Measurements from ENCODE around the gene MRM2.

The MRM2 gene

DNA sequence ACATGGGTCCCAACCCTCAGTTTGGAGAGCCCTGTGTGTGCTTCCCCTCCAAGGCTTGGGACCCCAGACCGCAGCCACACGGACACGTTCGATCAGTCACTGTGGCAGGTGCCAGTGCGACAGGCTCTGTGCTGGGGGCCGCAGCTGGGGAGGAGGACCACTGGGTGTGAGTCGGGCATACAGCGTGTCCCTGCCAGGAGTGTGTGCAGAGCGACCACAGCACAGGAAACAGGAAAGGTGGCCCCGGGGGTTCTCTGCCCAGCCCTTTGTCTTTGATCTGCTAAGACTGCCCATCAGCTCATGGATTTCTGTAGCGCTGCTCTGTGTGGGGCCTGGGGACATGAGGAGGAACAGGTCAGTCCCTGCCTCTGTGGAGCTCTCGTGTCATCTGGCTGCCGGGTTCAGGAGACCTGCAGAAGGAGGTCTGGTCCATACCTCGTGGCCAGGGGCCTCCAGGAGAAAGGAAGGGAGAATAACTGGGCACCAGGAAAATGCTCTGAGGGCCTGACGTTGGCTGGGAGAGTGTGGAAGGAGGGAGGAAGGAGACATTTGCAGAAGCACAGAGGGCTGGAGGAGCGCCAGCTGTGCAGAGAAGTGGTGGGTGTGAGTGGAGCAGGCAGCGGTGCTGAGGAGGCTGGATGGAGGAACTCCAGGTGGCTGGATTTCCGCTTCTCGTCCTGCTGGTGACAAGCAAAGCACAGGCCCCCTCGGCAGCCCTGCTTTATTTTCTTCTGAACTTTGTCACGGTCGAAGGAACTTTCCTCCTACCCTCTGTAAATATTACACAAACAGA lies 4.1 kb upstream of the MRM2 start:
- ATAC-seq = no peak

DNA sequence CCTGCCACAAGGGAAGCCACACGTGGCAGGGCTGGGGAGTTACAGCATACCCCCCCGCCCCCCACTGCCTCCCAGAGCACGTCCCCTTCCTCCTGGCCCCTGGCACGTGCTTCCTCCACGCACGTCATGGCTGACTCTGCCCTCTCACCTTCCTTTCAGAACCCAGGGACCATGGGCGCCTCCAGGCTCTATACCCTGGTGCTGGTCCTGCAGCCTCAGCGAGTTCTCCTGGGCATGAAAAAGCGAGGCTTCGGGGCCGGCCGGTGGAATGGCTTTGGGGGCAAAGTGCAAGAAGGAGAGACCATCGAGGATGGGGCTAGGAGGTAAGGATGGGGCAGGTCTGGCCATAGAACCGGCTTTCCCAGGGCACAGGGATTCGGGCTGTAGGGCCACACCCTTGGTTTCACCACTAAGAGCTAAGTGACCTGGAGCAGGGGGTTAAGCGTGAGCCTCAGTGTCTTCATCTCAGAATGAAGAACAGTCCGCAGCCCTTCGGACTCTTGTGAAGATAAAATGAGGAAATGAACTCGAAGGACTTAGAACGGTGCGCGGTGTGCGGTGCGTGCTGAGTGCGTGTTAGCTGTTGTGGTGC lies 2.5 kb upstream of the MRM2 start:
- ATAC-seq = no peak

DNA sequence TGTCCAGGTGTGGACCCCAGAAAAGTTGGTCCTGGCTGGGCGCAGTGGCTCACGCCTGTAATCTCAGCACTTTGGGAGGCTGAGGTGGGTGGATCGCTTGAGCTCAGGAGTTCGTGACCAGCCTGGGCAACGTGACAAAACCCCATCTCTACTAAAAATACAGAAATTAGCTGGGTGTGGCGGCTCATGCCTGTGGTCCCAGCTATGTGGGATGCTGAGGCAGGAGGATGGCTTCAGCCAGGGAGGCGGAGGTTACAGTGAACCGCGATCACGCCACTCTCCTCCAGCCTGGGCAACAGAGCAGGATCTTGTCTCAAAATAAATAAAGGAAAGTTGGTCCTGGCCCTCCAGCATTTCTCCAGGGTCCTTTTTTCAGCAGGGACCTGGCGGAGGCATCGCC lies 1.5 kb upstream of the MRM2 start:
- no peak for ATAC-seq

DNA sequence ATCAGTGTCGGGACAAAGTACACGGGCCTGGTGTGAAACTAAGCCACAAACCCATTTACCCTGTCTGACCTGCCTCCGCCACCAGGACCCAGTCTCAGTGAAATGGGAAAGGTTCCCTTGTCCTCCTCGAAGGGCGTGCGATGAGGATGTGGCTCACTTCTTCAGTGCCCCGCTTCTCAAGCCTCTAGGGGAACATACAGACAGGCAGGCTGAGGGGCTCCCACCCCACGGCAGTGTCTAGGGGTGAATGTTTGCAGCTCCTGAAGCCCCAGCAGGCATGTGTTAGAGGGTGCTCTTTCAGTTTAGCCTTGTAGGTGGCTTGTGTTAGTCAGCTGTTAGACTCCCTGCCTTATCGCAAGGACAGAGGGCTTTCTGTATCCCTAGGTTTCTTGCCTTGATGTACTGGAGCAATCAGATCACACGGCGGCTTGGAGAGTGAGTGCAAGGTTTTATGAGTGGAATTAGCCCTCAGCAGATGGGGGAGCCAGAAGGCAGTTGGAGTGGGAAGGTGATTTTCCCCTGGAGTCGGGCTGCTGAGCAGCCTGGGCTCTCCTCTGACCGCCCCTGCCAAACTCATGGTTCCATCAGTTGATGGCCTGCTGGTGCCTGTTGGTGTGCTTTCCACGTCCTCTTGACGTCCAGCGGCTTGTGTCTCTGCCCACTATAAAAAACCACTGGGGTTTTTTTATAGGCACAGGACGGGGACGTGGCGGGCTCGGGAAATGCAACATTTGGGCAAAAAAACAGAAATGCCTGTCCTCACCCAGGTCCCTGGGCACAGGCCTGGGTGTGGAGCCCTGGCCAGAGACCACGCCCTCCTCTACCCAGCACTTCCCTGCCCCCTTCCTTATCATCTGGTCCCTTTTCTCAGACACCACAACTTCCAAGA lies 780 bp upstream of the MRM2 start:
- peak; percentile 25 to 33 for ATAC-seq

DNA sequence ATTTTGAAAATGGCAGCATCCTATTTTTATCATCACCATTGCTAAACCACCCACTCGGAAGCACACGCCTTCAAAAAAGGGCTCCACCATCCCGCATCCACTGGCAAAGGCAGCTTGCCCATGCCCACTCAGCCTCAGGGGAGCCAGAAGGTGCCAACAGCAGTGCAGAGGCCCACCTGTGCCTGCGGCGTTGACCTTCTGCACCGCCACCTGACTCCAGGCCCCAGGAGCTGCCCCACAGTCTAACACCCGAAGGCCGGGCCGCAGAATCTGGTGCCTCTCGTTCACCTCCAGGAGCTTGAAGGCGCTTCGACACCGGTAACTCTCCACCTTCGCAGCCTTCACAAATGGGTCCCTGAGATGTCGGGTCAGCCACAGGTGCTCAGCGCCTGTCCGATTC lies 2.8 kb downstream of the MRM2 start:
- no peak for ATAC-seq

DNA sequence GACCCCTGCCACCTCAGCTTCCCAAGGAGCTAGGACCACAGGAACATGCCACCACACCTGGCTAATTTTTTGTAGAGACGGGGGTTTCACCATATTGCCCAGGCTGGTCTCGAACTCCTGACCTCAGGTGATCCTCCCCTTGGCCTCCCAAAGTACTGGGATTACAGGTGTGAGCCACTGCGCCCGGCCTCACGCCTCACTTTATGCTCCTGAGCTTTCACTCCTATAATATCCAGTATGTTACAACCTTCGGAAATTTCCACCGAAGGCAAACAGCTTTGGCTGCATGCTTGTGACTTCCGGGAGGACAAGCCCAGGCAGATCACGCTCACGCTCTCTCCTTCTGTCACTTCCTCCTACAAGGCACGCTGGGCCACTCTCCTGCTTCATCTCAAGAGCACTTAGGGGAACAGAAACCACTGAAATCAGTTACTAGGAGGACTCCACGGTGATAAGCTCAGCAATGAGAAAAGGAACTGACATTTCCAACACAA lies 4.8 kb downstream of the MRM2 start:
- ATAC-seq = no peak

DNA sequence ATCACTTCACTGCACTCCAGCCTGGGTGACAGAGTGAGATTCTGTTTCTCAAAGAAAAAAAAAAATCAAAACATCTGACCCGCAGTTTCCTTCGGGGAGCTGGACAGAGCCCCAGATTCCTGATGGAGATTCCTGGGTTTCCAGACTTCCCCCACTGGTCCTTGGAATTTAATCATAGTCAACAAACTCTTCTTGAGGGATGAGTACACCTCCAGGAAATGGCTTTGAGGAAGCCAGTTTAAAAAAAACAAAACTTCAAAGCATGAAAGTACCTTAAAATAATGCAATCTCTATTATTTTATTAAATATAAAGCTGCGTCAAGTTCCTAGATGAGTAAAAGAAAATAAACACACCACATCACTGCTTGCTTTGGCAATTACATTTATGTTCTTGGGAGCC lies 8.1 kb downstream of the MRM2 start:
- no peak for ATAC-seq

DNA sequence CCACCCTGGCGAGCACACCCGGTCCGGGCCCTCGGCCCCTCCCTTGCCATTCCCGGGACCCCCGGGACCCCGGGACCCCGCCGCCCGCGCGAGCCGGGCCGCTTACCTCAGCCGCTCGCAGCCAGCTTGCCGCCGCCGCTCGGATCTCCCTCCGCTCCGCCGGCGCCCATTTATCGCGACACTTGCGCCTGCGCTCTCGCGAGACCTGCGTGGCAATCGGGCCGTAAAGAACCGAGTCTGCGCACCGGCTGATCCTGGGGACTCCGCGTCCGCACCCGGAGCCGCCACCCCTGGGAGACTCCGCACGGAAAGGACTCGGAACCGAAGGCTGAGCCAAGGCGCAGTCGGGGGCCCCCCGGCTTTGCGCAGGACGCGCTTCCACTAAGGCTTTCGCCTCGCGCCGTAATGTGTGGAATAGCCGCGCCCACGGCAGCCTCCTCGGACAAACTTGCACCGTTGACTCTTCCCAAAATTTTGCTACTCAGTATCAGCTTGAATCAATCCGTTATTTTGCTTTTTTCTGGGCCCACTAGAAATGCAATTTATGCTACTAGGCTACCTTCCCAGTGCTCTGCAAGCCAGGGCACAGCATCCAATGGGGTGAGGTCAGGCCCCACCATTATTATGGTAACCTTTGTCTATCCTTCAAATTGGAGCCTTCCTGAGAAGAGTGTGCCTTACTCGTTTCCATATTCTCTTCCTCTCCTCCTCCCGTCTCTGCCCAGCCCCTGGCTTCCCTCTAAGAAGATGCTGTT lies 9.1 kb downstream of the MRM2 start, which contains the start of gene MAD1L1:
Gene MAD1L1 (minus strand): TSS at position 180 of the 755 bp plus-strand sequence. CDS start 2,812 bp downstream, outside the sequence.
- ATAC-seq = peak; percentile 87 to 90

DNA sequence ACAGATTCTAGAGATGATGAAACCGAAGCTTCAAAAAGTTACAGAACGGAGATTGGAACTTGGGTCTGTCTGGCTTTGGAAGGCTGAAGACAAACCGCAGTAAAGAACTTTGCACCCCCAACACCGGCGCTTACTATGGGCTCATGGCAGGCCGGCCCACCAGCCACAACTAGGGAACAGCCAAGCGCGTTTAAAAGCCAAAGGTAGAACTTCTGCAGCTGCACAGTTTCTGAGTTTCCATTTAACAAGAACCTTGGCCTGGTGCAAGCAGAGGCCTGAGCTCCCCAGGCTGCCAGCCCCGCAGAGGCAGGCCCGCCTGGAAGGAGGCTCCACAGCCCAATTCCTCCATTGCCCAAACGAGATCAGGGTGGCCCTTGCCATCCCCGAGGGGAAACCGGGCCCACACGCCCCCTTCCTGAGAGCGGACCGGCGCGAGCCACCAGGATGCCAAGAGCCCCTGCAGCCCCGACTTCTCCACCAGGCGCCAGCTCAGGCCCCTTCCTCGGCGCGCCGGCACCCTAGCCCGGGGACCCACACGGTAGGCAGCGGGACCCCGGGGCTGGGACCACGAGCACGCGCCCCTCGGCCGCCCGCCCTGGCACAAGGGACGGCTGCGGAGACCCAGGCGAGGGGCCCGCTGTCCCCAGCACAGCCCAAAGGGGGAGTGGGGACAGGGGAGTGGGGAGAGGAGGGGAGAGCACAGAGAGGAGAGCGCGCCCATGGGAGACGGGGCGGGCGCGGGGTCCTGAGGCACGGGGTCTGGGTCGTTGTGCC lies 9.8 kb downstream of the MRM2 start:
- ATAC-seq = peak; percentile 61

DNA sequence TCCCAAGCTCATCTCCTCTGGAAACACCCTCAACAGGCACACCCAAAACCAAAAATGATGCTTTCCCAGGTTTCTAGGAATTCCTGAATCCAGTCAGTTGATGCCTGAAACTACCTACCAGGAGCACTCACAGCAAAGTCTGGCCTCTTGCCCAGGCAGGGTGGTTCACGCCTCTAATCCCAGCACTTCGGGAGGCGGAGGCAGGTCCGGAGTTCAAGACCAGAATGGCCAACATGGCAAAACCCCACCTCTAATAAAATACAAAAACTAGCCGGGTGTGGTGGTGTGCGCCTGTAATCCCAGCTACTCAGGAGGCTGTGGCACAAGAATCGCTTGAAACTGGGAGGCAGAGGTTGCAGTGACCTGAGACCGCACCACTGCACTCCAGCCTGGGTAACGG lies 11.1 kb downstream of the MRM2 start:
- no peak for ATAC-seq

DNA sequence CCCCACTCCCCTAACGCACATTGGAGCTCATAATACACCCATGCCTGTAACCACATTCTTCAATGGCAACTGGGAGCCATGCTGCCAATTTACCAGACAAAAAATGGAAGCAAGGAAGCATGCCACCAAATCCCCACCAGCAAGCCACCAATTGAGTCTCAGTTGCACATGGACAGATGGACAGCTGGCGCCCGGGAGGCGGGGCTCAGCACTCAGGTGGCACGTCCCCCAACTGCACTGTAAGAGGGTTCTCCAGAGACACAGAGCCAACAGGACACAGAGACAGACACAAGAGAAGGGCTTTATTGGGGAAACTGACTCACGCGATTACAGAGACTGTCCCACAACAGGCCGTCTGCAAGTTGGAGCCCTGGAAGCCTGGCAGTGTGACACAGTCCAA lies 11.8 kb downstream of the MRM2 start:
- ATAC-seq = no peak

DNA sequence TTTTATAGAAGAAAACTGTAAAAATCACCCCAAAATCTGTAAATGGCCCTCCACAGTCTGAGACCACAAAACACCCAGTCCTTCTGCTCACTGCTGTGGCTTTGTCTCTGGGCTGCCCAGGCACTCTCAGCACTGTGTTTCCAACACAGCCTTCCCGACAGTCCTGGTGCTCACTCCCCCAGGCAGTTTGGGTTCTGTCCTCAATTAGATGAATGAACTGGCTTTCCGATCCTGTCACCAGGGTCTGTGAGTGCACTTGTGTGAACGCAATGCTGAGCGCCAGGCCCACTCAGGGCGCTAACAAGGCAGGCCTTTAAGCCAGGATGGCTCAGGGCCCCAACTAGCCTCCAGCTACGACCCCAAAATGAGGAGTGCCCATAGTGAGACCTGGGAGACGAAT lies 12.5 kb downstream of the MRM2 start:
- no peak for ATAC-seq

DNA sequence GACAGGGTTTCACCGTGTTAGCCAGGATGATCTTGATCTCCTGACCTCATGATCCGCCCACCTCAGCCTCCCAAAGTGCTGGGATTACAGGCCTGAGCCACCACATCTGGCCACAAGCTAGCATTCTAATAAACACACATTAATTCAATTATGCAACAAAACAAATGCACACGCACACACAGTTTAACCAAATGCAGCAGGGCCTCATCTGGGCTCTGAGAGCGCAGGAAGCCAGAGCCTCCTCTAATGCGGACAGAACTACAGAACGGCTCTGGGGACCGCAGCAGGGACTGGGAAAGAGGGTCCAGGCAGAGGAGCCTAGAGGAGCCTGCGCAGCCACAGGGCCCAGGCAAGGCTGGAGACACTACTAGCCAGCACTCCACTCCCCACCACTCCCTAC lies 13.1 kb downstream of the MRM2 start:
- ATAC-seq = no peak

DNA sequence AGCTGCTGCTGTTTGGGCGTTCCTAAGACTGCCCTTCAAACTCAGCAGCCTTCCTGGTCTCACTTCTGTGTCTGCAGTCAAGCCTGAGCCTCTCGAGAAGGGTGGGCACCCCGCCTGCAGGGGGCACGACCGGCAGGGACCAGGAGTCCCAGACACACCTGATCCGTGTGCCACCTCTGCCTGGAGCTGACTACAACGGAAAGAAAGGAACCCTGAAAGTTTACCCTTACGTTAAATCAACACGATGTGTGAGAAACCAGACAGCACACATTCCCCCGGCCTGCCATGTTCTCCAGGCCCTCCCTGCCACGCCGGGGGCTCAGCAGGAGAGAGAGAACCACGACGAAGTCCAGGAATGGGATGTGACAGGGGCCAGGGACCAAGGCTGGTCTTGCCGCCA lies 14.3 kb downstream of the MRM2 start:
- no peak for ATAC-seq

DNA sequence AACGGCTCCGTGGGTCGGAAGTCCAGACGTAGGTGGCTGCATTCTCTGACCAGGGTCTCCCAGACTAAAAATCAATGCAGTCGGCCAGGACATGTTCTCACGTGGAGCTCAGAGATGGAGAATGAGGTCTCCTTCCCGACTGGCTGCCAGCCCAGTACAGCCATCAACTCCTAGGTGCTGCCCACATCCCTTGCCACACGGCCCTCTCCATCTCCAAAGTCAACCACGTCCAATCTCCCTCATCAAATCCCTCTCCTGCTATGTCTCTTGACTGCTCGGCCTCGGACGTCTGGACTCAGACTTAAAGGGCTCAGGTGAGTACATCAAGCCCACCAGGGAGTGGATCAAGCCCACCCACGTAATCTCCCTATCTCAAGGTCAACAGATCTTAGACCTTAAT lies 16.2 kb downstream of the MRM2 start:
- no peak for ATAC-seq

DNA sequence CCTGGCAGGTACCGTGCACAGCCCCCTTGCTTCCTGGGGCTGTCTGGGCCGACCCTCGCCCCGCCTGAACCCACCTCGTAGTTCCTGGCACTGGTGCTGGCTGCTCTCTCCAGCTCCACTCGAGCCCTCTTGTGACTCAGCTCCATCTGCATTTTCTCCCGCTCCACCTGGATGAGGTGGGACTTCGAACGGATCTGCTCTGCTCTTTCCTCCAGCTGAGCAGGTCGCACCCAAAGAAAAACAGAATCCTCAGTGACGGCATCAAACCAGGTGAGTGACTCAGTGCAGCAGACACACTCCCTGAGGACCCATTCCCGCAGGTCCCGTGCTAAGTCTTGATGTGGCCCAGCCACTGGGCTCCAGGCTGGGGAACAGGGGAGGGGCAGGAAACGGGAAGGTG lies 16.7 kb downstream of the MRM2 start:
- no peak for ATAC-seq

DNA sequence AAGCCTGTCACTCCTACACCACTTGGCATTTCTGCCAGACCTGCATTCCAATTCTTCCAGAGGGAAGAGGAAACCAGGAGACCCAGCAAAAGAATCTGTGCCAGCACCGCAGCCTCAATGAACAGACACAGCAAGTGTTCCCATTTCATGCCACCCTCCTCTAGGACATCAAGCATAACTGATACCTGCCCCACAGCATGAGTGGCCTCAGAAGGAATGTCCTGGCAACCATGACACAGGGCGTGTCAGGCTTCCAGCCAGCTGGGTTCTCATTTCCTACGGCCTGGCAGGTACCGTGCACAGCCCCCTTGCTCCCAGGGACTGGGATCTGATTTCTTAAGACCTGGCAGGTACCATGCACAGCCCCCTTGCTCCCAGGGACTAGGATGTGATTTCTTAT lies 17.1 kb downstream of the MRM2 start:
- ATAC-seq = no peak

DNA sequence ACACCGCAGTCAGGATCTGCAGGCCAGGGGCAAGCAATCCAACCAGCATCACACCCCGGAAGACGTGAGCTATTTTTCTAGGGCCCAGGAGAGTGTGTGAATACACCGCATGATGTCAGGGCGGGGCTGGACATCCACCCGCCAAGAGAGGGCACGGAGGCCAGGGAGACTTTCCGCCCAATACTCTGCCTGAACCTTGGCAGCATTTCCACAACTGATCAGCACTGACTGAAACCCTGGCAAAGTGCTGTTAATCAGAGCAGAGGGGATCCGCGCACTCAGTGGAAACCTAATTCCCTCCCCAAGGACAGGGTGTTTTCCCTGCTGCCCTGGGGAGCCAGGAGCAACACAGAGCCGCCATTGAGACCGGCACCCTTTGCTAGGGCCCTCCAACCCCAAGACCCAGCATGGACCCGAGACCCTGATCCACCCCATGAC lies 17.5 kb downstream of the MRM2 start:
- no peak for ATAC-seq

DNA sequence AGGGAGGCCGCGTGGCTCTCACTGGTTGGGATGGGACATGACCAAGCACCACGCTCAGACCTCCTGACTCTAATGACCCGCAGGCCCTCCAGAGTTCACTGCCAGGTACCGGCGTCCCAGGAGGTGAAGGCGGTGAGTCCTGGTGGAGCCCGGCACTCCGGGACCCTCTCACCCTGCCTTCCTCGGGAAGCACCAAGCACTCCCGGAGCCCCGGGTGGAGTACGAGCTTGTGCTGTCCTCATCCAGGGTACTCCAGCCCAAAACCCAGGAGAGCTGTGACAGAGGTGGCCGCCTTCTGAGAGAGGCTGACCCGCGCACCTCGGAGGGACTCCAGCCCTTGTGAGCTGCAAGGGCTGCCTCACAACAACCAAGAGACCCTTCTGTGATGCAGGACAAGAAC lies 18.7 kb downstream of the MRM2 start:
- ATAC-seq = no peak

DNA sequence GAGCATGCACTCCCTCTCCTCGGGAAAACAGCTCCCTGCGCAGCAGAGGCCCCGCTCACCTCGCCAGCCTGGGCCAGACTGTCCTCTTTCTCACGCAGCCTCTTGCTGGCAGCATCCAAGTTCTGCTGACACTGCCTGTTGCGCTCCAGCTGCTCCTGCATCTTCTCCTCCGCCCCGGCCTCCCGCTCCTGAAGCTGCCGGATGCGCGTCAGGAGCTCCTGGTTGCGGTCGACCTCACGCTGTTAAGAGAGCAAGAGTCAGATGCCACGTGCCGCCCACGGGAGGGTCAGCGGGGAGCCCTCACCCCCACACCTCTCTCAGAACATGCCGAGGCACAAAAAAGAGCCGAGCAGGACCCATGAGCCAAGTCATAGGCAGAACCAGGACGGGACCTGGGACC lies 19.5 kb downstream of the MRM2 start:
- no peak for ATAC-seq

DNA sequence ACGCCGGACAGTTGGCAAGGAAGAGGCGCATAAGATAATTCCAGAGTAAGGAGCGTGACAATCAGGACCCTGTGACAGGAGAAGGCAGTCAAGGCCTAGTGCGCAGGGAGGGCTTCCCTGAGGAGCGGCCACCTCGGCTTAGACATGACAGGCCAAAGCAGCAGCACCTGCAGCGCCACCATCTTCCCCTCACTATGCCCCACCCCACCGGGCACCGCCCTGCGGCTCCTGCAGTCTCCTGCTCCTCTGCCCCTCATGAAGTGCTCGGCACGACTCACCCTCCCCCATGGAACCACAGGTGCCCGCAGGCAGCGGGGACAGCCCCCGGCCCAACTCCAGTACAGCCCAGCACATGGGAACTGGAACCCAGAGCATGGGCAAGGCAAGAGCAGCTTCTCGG lies 21.1 kb downstream of the MRM2 start:
- ATAC-seq = no peak

DNA sequence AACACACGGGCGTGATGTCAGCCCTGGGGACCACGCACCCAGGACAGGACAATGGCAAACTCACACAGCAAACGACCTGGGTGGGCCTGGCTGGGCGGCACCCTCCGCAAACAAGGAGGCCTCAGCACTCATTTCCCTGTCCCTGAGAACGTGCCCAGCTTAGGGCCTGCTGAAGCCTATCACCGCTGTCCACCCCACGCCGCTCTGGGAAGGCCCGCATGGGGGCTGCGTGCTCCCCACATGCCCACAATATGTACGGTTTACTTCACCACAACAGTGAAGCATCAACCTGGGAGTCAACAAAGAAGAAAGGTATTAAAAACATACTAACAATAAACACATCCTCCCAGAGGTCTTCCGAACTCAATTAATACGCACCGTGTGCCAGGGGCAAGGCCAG lies 21.5 kb downstream of the MRM2 start:
- no peak for ATAC-seq

Data from activated CD4-positive, CD25-positive, alpha-beta regulatory T cell treated with anti-CD3 and anti-CD28 coated beads, Interleukin-2, amount 50 U/mL, for 24 hours (primary cell).